GM23338 (cell line): ENCODE measurements around the gene FOXJ1. TPM values are rescaled to one million over a fixed set of nuclear protein-coding genes. Genes with fewer than 3 reads are reported as not detected.

Experiments
- ATAC-seq: fragments of 200-7000 bp; cut with Tn5 transposase; 3 replicates; pipeline ENCODE4 v1.9.1; 2020
- DNase-seq: peaks from one replicate; pipeline ENCODE4 v3.0.0-alpha.2; 2015; ENCODE audit warnings: low spot score
- H2AFZ ChIP-seq: fragments of 200-600 bp; sonication (generic); 2 replicates; pipeline ENCODE4 v1.8.0; 2016; ENCODE audit warnings: antibody characterized with exemption, mild to moderate bottlenecking, moderate library complexity
- H3F3A ChIP-seq: fragments of 200-600 bp; sonication (generic); replicated peaks from 2 replicates; pipeline ENCODE4 v1.8.0; 2017; ENCODE audit warnings: antibody characterized with exemption, mixed run types, low read depth
- H3K27ac ChIP-seq: fragments of 200-600 bp; sonication (generic); 2 replicates; pipeline ENCODE4 v1.6.1; 2016; ENCODE audit warnings: low read depth
- H3K27me3 ChIP-seq: fragments of 200-600 bp; sonication (generic); 2 replicates; pipeline ENCODE4 v1.8.0; 2016; ENCODE audit warnings: mild to moderate bottlenecking, mixed run types, moderate library complexity; ENCODE audit not compliant: insufficient read depth
- H3K36me3 ChIP-seq: fragments of 200-600 bp; sonication (generic); 2 replicates; pipeline ENCODE4 v1.8.0; 2016; ENCODE audit warnings: mild to moderate bottlenecking; ENCODE audit not compliant: insufficient read depth
- H3K4me1 ChIP-seq: fragments of 200-600 bp; sonication (generic); 2 replicates; pipeline ENCODE4 v1.8.0; 2016; ENCODE audit warnings: mild to moderate bottlenecking, moderate library complexity; ENCODE audit not compliant: insufficient read depth
- H3K4me2 ChIP-seq: fragments of 200-600 bp; sonication (generic); 2 replicates; pipeline ENCODE4 v1.7.1; 2017; ENCODE audit warnings: mixed run types
- H3K4me3 ChIP-seq: fragments of 200-600 bp; sonication (generic); 2 replicates; pipeline ENCODE4 v1.6.1; 2016; ENCODE audit warnings: mixed run types
- H3K79me2 ChIP-seq: fragments of 200-600 bp; sonication (generic); replicated peaks from 2 replicates; pipeline ENCODE4 v1.8.0; 2017; ENCODE audit warnings: mild to moderate bottlenecking; ENCODE audit not compliant: insufficient read depth
- H3K9me2 ChIP-seq: fragments of 200-600 bp; sonication (generic); 2 replicates; pipeline ENCODE4 v1.8.0; 2017; ENCODE audit not compliant: insufficient read depth
- H4K20me1 ChIP-seq: fragments of 200-600 bp; sonication (generic); replicated peaks from 2 replicates; pipeline ENCODE4 v1.8.0; 2017; ENCODE audit warnings: mild to moderate bottlenecking; ENCODE audit not compliant: insufficient read depth
- H3K27ac Mint-ChIP-seq: 2 replicates; pipeline ENCODE4 v1.8.0; 2020; ENCODE audit warnings: inconsistent platforms, mild to moderate bottlenecking, moderate library complexity, mixed read lengths
- H3K27me3 Mint-ChIP-seq: 3 replicates; pipeline ENCODE4 v1.8.0; 2022; ENCODE audit warnings: low read depth, mild to moderate bottlenecking, moderate library complexity, mixed read lengths, inconsistent platforms; ENCODE audit not compliant: insufficient read depth, poor library complexity
- H3K36me3 Mint-ChIP-seq: 3 replicates; pipeline ENCODE4 v1.8.0; 2021; ENCODE audit warnings: low read depth, mild to moderate bottlenecking, inconsistent platforms, moderate library complexity, mixed read lengths
- H3K4me1 Mint-ChIP-seq: 3 replicates; pipeline ENCODE4 v1.8.0; 2020; ENCODE audit warnings: mild to moderate bottlenecking, inconsistent platforms, mixed read lengths
- H3K4me3 Mint-ChIP-seq: 3 replicates; pipeline ENCODE4 v1.8.0; 2021; ENCODE audit warnings: moderate library complexity, mild to moderate bottlenecking, inconsistent platforms, mixed read lengths
- H3K9me3 Mint-ChIP-seq: 3 replicates; pipeline ENCODE4 v1.8.0; 2020; ENCODE audit warnings: moderate library complexity, mild to moderate bottlenecking, inconsistent platforms, mixed read lengths
- CREB1 ChIP-seq: fragments of 250-450 bp; sonication (Bioruptor Pico); IDR thresholded peaks from 2 replicates; pipeline ENCODE4 v1.5.0; 2020; ENCODE audit warnings: low read depth, mild to moderate bottlenecking, moderate library complexity
- CTCF ChIP-seq, 2 experiments: fragments of 200-600 bp in 1 of 2; sonication (generic) in 1 of 2; conservative IDR thresholded peaks; 2 replicates each; pipeline versions ENCODE4 v1.5.1 to v1.6.1; 2016 to 2017; ENCODE audit warnings: antibody characterized with exemption in 2 of 2, low read depth in 2 of 2, mild to moderate bottlenecking in 2 of 2, moderate library complexity in 1 of 2
- ETS1 ChIP-seq: IDR thresholded peaks from 2 replicates; pipeline ENCODE4 v1.6.1; 2016; ENCODE audit warnings: antibody characterized with exemption
- JUNB ChIP-seq: IDR thresholded peaks from one replicate; pipeline ENCODE4 v1.6.1; 2016; ENCODE audit warnings: antibody characterized with exemption; ENCODE audit not compliant: unreplicated experiment
- NANOG ChIP-seq: IDR thresholded peaks from 2 replicates; pipeline ENCODE4 v1.6.1; 2016; ENCODE audit warnings: antibody characterized with exemption, borderline replicate concordance
- STAT1 ChIP-seq: IDR thresholded peaks from one replicate; pipeline ENCODE4 v1.6.1; 2016; ENCODE audit warnings: antibody characterized with exemption; ENCODE audit not compliant: unreplicated experiment
- ZNF331 ChIP-seq: fragments of 250-450 bp; sonication (Bioruptor Pico); IDR thresholded peaks from 2 replicates; pipeline ENCODE4 v1.5.0; 2020; ENCODE audit warnings: low read depth, mild to moderate bottlenecking, moderate library complexity
- ZNF462 ChIP-seq: fragments of 250-450 bp; sonication (Bioruptor Pico); IDR thresholded peaks from 2 replicates; pipeline ENCODE4 v1.5.0; 2020; ENCODE audit warnings: mild to moderate bottlenecking, moderate library complexity
- polyA plus RNA-seq: library from polyadenylated mRNA; unstranded; fragments of >200 nt; fragmentation: Nextera tagmentation; extraction: Ambion mirVana; gene quantifications from 2 replicates; pipeline ENCODE4 v1.2.1, GENCODE V29; 2016
- total RNA-seq: library from RNA; depleted of rRNA; stranded (reverse); fragments of >200 nt; shearing (Covaris generic); gene quantifications from 2 replicates; pipeline ENCODE4 v1.2.3, GENCODE V29; 2014

The FOXJ1 gene
- total and polyA plus RNA-seq, 2 experiments from 2014 or later: 2.3 to 12.3 TPM

GRCh38 chr17:76170114-76170513 is 29.1 kb upstream of the FOXJ1 start:
- no peak overlapping the region for H3K4me3 Mint-ChIP-seq
- Histone ChIP-seq H3K4me2 (no peak overlapping the region), H4K20me1 (no peaks in the 10 kb centered on the region), H3K27ac (no peak overlapping the region), H3K36me3 (no peaks in the 10 kb centered on the region), H3K4me1 (peaks cover 3% of the 10 kb centered on the region; the same call in 1 of the 2 replicates), H3K79me2 (no peaks in the 10 kb centered on the region), H2AFZ (no peak overlapping the region), H3K27me3 (no peaks in the 10 kb centered on the region), H3K4me3 (no peak overlapping the region), H3F3A (0 out of 2 replicates have a peak, but pooled peaks cover 3% of the 10 kb centered on the region), H3K9me2 (no peaks in the 10 kb centered on the region)
- no peak for DNase-seq
- no peaks in the 10 kb centered on the region for H3K36me3 Mint-ChIP-seq
- no peaks in the 10 kb centered on the region for H3K27me3 Mint-ChIP-seq
- H3K4me1 Mint-ChIP-seq: no peaks in the 10 kb centered on the region
- H3K27ac Mint-ChIP-seq: no peak overlapping the region
- no peak for ATAC-seq
- no peaks in the 10 kb centered on the region for H3K9me3 Mint-ChIP-seq
- TF ChIP-seq STAT1: no peak
- TF ChIP-seq ETS1: no peak

GRCh38 chr17:76166906-76167305 is 25.9 kb upstream of the FOXJ1 start:
- no peak overlapping the region for H3K4me2 ChIP-seq
- TF ChIP-seq JUNB (no peak), ZNF331 (CRISPR knock-in tag) (no peak), NANOG (no peak), CTCF (conservative IDR thresholded peaks at IDR 0.05; ENCODE audit: low read depth in 2 of 2) (no peak), CREB1 (no peak), ZNF462 (CRISPR knock-in tag) (no peak), STAT1 (no peak)
- H3K27ac ChIP-seq: no peak overlapping the region
- peaks cover 8% of the 10 kb centered on the region; the same call in 1 of the 2 replicates for H3F3A ChIP-seq
- H3K36me3 Mint-ChIP-seq: no peaks in the 10 kb centered on the region
- H3K27me3 Mint-ChIP-seq: peaks cover 2% of the 10 kb centered on the region
- H3K9me2 ChIP-seq: no peaks in the 10 kb centered on the region
- ATAC-seq (no peak), DNase-seq (no peak)
- peaks cover 16% of the 10 kb centered on the region for H3K4me1 Mint-ChIP-seq
- no peak overlapping the region for H3K4me3 ChIP-seq
- no peaks in the 10 kb centered on the region for H3K27me3 ChIP-seq
- H3K4me3 Mint-ChIP-seq: no peak overlapping the region
- H2AFZ ChIP-seq: no peak overlapping the region
- H3K79me2 ChIP-seq: no peaks in the 10 kb centered on the region
- no peaks in the 10 kb centered on the region for H3K9me3 Mint-ChIP-seq
- H3K4me1 ChIP-seq: peaks cover 14% of the 10 kb centered on the region
- H3K27ac Mint-ChIP-seq: no peak overlapping the region
- no peaks in the 10 kb centered on the region for H3K36me3 ChIP-seq
- no peaks in the 10 kb centered on the region for H4K20me1 ChIP-seq
